ENCODE measurements around the gene NT5C3A.
"Not testable (repeated sequence)": the region's sequence is repeated elsewhere in the genome, so short reads cannot be mapped to it uniquely, and the experiment has no call there.

DNA sequence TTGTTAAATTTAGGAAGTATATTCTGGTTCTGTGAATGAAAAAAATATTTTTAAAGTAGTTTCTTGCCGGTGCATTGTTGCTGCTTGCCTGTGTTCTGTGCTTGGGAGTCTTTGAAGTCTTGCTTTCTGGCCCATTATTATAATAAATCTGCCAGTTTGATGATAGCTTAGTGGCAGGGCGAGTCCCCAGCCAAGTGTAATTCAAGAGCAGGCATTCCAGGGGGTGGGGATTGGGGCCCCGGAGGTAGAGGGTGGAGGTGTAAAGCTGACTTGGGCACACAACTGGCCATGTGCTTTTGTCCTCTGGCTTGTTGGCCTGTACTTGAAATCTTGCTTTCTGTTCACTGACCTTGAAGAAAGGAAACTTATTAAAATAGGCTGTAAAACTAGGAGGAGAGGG is 90.6 kb downstream of the NT5C3A start:
- TF ChIP-seq POLR2A (IDR thresholded peaks at IDR 0.05); CTCF (IDR thresholded peaks at IDR 0.05 in 4 of 5, conservative IDR thresholded peaks at IDR 0.05 in 1 of 5): not testable (repeated sequence)

Data from gastrocnemius medialis (tissue), 4 donors.